ENCODE data around the gene DNM1. TPM values are rescaled to one million over a fixed set of nuclear protein-coding genes. Genes with fewer than 3 reads are reported as not detected.

DNM1 gene
- total RNA-seq, 1 experiment from 2014 or later = 2.0 TPM

DNA sequence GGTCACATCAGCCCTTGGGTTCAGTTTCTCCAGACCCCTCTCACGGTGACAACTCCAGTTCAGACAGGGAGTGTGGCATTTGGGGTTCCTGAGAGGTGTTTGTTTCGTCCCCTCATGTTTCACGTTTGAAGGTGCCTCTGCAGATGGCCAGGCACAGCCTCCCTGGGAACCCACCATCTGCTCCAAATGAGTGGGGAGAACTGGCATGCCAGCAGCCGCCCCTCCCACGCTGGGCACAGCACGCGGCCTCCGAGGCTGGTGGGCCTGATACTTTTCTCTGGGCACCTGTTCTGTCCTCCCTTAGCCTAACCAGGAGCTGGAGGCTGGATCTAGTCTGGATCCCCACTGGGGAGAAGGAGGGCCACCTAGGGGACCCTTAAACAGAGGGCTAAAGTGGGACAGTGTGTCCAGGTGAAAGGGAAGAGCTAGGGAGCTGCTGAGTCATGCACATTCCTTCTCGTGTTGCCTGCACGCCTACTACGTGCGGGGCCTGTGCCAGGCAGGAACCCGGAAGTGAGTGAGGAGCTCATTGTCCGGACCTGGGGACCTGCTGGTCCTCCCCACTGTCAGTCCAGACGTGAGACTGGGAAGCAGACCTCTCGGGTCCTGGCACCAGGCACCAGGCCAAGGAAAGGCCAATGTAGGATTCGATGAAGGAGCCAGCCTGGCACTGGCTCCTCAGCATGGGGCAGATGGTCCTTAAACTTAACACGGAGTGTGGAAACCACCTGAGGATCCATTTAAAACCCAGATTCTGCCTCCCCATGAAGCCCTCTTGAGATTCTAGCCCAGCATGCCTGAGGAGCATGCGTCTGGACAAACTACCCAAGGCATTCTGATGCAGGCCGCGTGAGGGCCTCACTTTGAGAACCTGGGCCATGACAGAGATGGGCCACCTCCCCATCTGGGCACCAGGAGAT, 11.7 kb downstream of the DNM1 start:
- BruUV-seq (replicated peaks) = no TSS peak
- POLR2A ChIA-PET = interaction anchor here (0.6 kb wide), 1 partner anchor 1342 kb away, joined by 4 read pairs; no protein-coding TSS in a partner anchor
- TF ChIP-seq, protein P1, sequence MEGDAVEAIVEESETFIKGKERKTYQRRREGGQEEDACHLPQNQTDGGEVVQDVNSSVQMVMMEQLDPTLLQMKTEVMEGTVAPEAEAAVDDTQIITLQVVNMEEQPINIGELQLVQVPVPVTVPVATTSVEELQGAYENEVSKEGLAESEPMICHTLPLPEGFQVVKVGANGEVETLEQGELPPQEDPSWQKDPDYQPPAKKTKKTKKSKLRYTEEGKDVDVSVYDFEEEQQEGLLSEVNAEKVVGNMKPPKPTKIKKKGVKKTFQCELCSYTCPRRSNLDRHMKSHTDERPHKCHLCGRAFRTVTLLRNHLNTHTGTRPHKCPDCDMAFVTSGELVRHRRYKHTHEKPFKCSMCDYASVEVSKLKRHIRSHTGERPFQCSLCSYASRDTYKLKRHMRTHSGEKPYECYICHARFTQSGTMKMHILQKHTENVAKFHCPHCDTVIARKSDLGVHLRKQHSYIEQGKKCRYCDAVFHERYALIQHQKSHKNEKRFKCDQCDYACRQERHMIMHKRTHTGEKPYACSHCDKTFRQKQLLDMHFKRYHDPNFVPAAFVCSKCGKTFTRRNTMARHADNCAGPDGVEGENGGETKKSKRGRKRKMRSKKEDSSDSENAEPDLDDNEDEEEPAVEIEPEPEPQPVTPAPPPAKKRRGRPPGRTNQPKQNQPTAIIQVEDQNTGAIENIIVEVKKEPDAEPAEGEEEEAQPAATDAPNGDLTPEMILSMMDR (IDR thresholded peaks at IDR 0.05; ENCODE audit: unreplicated experiment) = no peak
- H3K4me1 Mint-ChIP-seq (ENCODE audit: insufficient read depth, unreplicated experiment) = peaks cover 8% of the 10 kb centered on the region
- H3K4me3 Mint-ChIP-seq (ENCODE audit: unreplicated experiment) = no peak overlapping the region
- DNase-seq (ENCODE audit: unreplicated experiment) = no peak
- H3K27me3 Mint-ChIP-seq (ENCODE audit: insufficient read depth, unreplicated experiment) = peaks cover 15% of the 10 kb centered on the region
- CTCF ChIA-PET = interaction anchor here (0.7 kb wide), 1 partner anchor 37 kb away, joined by 3 read pairs; no protein-coding TSS in a partner anchor
- intact Hi-C loops (cut with micrococcal nuclease) = no loop called here
- no peaks in the 10 kb centered on the region for H3K9me3 Mint-ChIP-seq (ENCODE audit: unreplicated experiment)
- H3K36me3 Mint-ChIP-seq (ENCODE audit: insufficient read depth, unreplicated experiment) = no peaks in the 10 kb centered on the region
- no peak overlapping the region for H3K27ac Mint-ChIP-seq (ENCODE audit: low read depth, unreplicated experiment)

DNA sequence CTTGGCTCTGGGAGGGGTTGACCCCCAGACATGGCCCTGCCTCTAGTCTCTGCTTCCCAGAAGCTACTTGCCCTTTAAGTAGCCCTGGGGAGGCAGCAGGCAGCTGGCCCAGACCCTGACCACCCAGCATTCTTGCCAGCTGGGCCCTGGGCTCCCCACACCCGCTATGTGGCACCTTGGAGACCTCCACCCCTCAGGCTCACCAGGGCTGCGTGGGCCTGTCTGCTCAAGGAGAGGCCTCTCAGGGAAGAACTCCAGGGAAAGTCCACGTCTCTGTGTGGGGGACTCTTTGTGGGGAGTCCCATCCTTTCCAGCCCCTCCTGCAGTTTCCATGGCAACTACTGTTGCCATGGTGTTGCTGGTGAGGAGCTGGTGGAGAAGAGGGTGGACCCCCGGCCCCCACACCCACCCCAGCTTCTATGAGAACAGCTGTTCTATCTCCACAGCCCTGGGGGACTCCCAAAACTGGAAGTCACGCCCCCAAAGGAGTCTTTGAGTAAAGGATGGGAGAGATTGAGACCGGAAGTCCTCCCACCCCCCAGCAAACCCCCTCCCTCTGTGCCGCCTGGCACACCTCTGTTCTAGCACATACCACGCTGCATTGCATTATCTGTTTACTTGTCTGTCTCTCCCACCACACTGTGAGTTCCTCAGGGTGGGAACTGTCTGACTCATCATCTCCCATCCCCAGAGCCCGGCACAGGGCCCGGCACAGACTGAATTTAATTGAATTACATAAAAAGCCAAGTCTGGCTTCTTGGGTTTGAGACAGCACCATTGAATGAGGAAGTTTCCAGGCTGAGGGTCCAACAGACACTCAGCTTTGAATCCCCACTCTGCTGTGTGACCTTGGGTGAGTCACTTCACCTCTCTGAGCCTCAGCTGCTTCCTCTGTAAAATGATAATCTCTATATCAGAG, 12.6 kb downstream of the DNM1 start:
- Mint-ChIP-seq H3K27me3 (ENCODE audit: insufficient read depth, unreplicated experiment) (peaks cover 19% of the 10 kb centered on the region), H3K4me3 (ENCODE audit: unreplicated experiment) (no peak overlapping the region), H3K9me3 (ENCODE audit: unreplicated experiment) (no peaks in the 10 kb centered on the region), H3K36me3 (ENCODE audit: insufficient read depth, unreplicated experiment) (no peaks in the 10 kb centered on the region), H3K4me1 (ENCODE audit: insufficient read depth, unreplicated experiment) (peaks cover 8% of the 10 kb centered on the region), H3K27ac (ENCODE audit: low read depth, unreplicated experiment) (no peak overlapping the region)
- intact Hi-C loops (cut with micrococcal nuclease) = no loop called here
- peak; percentile 12 for DNase-seq (ENCODE audit: unreplicated experiment)
- ChIA-PET POLR2A (interaction anchor here (1.5 kb wide), 1 partner anchor 22 kb away, joined by 7 read pairs; no protein-coding TSS in a partner anchor), CTCF (interaction anchor here (0.6 kb wide), 1 partner anchor 12 kb away, joined by 4 read pairs; no protein-coding TSS in a partner anchor)
- BruUV-seq (replicated peaks) = no TSS peak
- TF ChIP-seq, protein P1 (IDR thresholded peaks at IDR 0.05; ENCODE audit: unreplicated experiment) = no peak

DNA sequence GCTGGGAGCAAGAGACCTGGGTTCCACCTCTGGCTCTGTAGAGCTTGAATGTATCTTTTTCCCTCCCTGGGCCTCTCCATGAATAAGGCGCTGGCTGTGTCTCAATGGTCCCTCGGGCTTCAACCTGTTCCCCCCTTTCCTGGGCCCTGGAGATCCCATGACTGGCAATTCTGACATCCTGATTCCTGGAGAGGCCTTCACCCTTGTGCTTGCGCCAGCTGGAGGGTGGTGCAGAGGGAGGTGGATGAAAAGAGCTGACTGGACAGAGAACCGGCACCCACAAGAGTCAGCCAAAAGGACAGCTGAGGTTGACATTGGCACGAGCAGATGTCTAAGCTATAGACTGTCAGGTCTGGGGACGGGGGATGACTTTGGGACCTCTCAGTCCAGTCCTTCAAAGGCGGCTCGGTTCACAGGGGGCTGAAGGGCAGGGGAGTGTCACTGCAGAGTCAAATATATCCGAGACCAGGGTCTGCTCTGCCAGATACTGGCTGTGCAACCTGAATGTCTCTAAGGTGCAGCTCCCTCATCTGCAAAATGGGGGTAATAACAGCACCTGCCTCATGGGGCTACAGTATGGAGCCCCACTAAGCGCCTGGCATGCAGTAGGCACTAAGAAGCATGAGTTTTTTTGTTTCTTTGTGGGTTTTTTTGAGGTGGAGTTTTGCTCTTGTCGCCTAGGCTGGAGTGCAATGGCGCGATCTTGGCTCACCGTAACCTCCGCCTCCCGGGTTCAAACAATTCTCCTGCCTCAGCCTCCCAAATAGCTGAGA, 13.8 kb downstream of the DNM1 start:
- Mint-ChIP-seq H3K4me1 (ENCODE audit: insufficient read depth, unreplicated experiment) (peaks cover 8% of the 10 kb centered on the region), H3K27ac (ENCODE audit: low read depth, unreplicated experiment) (peak overlapping the region; percentile 35), H3K36me3 (ENCODE audit: insufficient read depth, unreplicated experiment) (no peaks in the 10 kb centered on the region), H3K27me3 (ENCODE audit: insufficient read depth, unreplicated experiment) (peaks cover 19% of the 10 kb centered on the region), H3K9me3 (ENCODE audit: unreplicated experiment) (no peaks in the 10 kb centered on the region), H3K4me3 (ENCODE audit: unreplicated experiment) (no peak overlapping the region)
- ChIA-PET POLR2A (interaction anchor here (1.5 kb wide), 1 partner anchor 24 kb away, joined by 7 read pairs; no protein-coding TSS in a partner anchor), CTCF (interaction anchor here (1.1 kb wide), 1 partner anchor 38 kb away, joined by 3 read pairs; no protein-coding TSS in a partner anchor)
- TF ChIP-seq, protein P1 (IDR thresholded peaks at IDR 0.05; ENCODE audit: unreplicated experiment) = no peak
- no TSS peak for BruUV-seq (replicated peaks)
- intact Hi-C loops (cut with micrococcal nuclease) = no loop called here
- no peak for DNase-seq (ENCODE audit: unreplicated experiment)
